ENCODE measurements around the gene ZNF84. TPM values are rescaled to one million over a fixed set of nuclear protein-coding genes. Genes with fewer than 3 reads are reported as not detected.

ZNF84 gene
- total RNA-seq, 1 donor from 2014 or later: 33.7 TPM

DNA sequence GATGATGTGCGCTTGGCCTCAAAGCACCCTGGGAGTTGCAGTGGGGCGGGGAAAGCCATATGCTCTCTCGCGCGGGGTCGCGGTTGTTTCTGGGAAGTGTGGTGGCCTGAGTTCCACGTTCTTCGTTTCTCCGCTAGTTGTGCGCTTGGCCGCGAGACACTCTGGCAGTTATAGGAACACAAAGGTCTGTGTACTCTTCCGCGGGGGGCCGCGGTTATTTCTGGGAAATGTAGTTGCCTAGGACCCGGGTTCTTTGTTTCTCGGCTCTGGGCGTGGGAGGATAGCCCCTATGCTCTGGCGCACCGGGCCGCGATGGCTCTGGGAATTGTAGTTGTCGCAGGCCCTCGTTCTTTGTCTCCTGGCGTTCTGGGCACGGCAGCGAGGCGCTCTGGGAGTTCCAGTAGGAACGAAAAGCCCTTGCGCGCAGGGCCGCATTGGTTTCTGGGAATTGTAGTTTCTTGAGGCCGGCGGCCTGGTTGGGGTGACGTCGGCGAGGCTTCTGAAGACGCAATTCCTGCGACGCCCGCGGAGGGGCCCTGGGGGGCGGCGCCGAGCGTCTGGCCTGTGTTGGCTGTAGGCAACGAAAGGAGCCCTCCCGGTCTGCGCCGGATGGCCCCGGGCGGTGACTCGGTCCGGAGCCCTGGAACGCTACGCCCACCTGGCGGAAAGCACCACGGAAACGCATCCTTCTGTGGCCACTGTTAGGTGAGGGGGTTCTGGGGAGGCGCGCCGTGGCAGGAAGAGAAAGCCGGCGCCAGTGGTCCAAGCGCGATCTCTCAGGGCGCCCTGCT, 43.3 kb downstream of the ZNF84 start, which contains the start of gene ZNF140:
ZNF140 (plus strand) TSS at position 556 of the 791 bp plus-strand sequence. CDS start 398 bp downstream, outside the sequence.
- H3K27ac Mint-ChIP-seq (ENCODE audit: unreplicated experiment): no peak within 1 kb of the TSS
- Histone ChIP-seq H3K9me3 (ENCODE audit: insufficient read depth, low read depth, low read length) (peaks cover 44% of the 10 kb centered on the region), H3K27ac (ENCODE audit: low read depth, low read length) (peak within 1 kb of the TSS; percentile 98), H2AFZ (ENCODE audit: low read depth, low read length) (peak within 1 kb of the TSS; percentile 78), H3K79me2 (ENCODE audit: insufficient read depth, low read length) (peaks cover 25% of the 10 kb centered on the region), H3K9ac (ENCODE audit: low read length) (peak within 1 kb of the TSS; percentile 93), H3K27me3 (ENCODE audit: insufficient read depth, low read length) (no peaks in the 10 kb centered on the region), H3K4me3 (ENCODE audit: insufficient read depth, low read depth, low read length) (peak within 1 kb of the TSS; percentile 77), H3K4me2 (ENCODE audit: low read length) (peak within 1 kb of the TSS; percentile 89), H3K36me3 (ENCODE audit: insufficient read depth, low read length) (peaks cover 29% of the 10 kb centered on the region), H3K4me1 (ENCODE audit: insufficient read depth, low read length) (no peaks in the 10 kb centered on the region), H4K20me1 (ENCODE audit: insufficient read depth, low read length) (no peaks in the 10 kb centered on the region)
- no peaks in the 10 kb centered on the region for H3K27me3 Mint-ChIP-seq (ENCODE audit: low read depth, unreplicated experiment)
- no peak within 1 kb of the TSS for H3K4me3 Mint-ChIP-seq (ENCODE audit: unreplicated experiment)
- H3K9me3 Mint-ChIP-seq (ENCODE audit: unreplicated experiment): peaks cover 54% of the 10 kb centered on the region
- TF ChIP-seq, protein P1, sequence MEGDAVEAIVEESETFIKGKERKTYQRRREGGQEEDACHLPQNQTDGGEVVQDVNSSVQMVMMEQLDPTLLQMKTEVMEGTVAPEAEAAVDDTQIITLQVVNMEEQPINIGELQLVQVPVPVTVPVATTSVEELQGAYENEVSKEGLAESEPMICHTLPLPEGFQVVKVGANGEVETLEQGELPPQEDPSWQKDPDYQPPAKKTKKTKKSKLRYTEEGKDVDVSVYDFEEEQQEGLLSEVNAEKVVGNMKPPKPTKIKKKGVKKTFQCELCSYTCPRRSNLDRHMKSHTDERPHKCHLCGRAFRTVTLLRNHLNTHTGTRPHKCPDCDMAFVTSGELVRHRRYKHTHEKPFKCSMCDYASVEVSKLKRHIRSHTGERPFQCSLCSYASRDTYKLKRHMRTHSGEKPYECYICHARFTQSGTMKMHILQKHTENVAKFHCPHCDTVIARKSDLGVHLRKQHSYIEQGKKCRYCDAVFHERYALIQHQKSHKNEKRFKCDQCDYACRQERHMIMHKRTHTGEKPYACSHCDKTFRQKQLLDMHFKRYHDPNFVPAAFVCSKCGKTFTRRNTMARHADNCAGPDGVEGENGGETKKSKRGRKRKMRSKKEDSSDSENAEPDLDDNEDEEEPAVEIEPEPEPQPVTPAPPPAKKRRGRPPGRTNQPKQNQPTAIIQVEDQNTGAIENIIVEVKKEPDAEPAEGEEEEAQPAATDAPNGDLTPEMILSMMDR (IDR thresholded peaks at IDR 0.05; ENCODE audit: insufficient read depth, low read depth, low read length): no peak
- TF ChIP-seq EZH2 (IDR thresholded peaks at IDR 0.05; ENCODE audit: insufficient read depth, low read length): no peak
- DNase-seq (ENCODE audit: low read depth) (peak; percentile 96), FAIRE-seq (no peak)
- peaks cover 5% of the 10 kb centered on the region for H3K4me1 Mint-ChIP-seq (ENCODE audit: low read depth, unreplicated experiment)
- peaks cover 49% of the 10 kb centered on the region for H3K36me3 Mint-ChIP-seq (ENCODE audit: low read depth, unreplicated experiment)

DNA sequence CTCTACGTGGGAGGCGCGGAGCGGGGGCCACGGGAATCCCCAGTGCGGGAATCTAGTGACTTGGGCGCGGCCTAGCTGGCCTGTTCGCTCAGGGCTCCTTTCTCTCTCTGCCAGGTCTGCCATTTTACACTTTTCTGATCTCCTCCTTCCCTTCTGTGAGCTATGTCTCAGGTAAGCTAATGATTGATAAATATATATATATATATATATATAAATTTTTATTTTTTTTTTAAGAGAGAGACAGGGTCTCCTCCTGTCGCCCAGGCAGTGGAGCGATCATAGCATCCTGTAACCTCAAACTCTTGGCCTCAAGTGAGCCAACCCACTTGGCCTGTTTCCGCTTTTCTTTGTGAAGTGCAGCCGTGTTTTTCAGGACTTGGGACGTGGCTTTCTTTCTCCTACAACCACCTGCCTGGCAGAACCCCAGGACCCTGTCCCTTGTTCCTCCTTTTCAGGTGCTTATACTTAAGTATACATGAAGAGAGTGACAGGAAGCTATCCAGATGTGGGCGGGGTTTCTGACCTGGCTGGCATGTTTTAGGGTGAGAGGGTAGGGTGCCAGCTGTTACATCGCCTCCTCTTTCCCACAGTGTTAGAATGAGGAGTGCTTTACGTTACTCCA, 44.0 kb downstream of the ZNF84 start:
- TF ChIP-seq, protein P1 (IDR thresholded peaks at IDR 0.05; ENCODE audit: insufficient read depth, low read depth, low read length): no peak
- peaks cover 59% of the 10 kb centered on the region for H3K9me3 Mint-ChIP-seq (ENCODE audit: unreplicated experiment)
- FAIRE-seq (no peak), DNase-seq (ENCODE audit: low read depth) (no peak)
- no peaks in the 10 kb centered on the region for H3K4me1 ChIP-seq (ENCODE audit: insufficient read depth, low read length)
- H4K20me1 ChIP-seq (ENCODE audit: insufficient read depth, low read length): no peaks in the 10 kb centered on the region
- H3K9me3 ChIP-seq (ENCODE audit: insufficient read depth, low read depth, low read length): peaks cover 50% of the 10 kb centered on the region
- no peak overlapping the region for H3K4me3 Mint-ChIP-seq (ENCODE audit: unreplicated experiment)
- peak overlapping the region; percentile 98 for H3K27ac ChIP-seq (ENCODE audit: low read depth, low read length)
- H2AFZ ChIP-seq (ENCODE audit: low read depth, low read length): peak overlapping the region; percentile 78
- peaks cover 5% of the 10 kb centered on the region for H3K4me1 Mint-ChIP-seq (ENCODE audit: low read depth, unreplicated experiment)
- peaks cover 36% of the 10 kb centered on the region for H3K36me3 ChIP-seq (ENCODE audit: insufficient read depth, low read length)
- peaks cover 56% of the 10 kb centered on the region for H3K36me3 Mint-ChIP-seq (ENCODE audit: low read depth, unreplicated experiment)
- H3K27ac Mint-ChIP-seq (ENCODE audit: unreplicated experiment): no peak overlapping the region
- peak overlapping the region; percentile 93 for H3K9ac ChIP-seq (ENCODE audit: low read length)
- H3K79me2 ChIP-seq (ENCODE audit: insufficient read depth, low read length): peaks cover 25% of the 10 kb centered on the region
- H3K4me3 ChIP-seq (ENCODE audit: insufficient read depth, low read depth, low read length): peak overlapping the region; percentile 77
- no peaks in the 10 kb centered on the region for H3K27me3 ChIP-seq (ENCODE audit: insufficient read depth, low read length)
- peak overlapping the region; percentile 89 for H3K4me2 ChIP-seq (ENCODE audit: low read length)
- H3K27me3 Mint-ChIP-seq (ENCODE audit: low read depth, unreplicated experiment): no peaks in the 10 kb centered on the region
